ENCODE measurements around the gene MPG.

DNA sequence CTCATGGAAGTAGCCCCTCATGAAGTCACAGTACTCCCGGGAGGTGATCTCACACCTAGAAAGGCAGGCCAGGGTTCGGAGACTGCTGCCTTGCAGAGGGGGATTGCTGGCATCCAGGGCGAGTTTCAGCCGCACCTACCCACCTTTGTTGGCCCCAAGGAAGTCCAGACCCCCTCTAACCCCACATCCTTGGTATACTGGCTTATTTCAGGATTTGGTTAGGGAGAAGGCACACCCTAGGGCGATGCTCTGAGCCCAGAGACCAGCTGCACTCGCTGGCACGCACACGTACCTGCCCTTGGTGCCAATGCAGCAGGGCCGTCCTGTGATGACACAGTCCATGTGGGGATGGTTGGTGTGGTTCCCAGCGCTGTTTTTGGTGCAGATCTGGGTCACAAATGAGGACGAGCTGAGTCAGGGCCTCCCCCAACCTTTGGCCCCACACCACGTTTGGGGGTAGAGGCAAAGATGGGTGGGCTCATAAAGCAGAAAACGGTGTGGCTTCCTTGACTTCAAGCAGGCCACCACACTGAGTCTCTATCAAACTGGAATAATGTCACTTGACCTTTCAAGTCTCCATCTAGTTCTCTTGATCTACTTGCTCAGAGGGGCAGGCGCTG lies 18.5 kb upstream of the MPG start:
- TF ChIP-seq, protein P1, sequence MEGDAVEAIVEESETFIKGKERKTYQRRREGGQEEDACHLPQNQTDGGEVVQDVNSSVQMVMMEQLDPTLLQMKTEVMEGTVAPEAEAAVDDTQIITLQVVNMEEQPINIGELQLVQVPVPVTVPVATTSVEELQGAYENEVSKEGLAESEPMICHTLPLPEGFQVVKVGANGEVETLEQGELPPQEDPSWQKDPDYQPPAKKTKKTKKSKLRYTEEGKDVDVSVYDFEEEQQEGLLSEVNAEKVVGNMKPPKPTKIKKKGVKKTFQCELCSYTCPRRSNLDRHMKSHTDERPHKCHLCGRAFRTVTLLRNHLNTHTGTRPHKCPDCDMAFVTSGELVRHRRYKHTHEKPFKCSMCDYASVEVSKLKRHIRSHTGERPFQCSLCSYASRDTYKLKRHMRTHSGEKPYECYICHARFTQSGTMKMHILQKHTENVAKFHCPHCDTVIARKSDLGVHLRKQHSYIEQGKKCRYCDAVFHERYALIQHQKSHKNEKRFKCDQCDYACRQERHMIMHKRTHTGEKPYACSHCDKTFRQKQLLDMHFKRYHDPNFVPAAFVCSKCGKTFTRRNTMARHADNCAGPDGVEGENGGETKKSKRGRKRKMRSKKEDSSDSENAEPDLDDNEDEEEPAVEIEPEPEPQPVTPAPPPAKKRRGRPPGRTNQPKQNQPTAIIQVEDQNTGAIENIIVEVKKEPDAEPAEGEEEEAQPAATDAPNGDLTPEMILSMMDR (IDR thresholded peaks at IDR 0.05) = no peak
- TF ChIP-seq POLR2A (IDR thresholded peaks at IDR 0.05; ENCODE audit: low read length) (no peak), RFX5 (IDR thresholded peaks at IDR 0.05) (no peak), RCOR1 (IDR thresholded peaks at IDR 0.05; ENCODE audit: low read depth, low read length) (no peak), HMGXB4 (CRISPR knock-in tag; IDR thresholded peaks at IDR 0.05; ENCODE audit: borderline replicate concordance) (no peak), NPAS2 (CRISPR knock-in tag; IDR thresholded peaks at IDR 0.05; ENCODE audit: borderline replicate concordance) (no peak), ZC3H11A (IDR thresholded peaks at IDR 0.05) (no peak), BCL3 (IDR thresholded peaks at IDR 0.05) (no peak), NFE2L2 (conservative IDR thresholded peaks at IDR 0.05; ENCODE audit: low read length) (no peak), REST (IDR thresholded peaks at IDR 0.05) (no peak), CEBPB (IDR thresholded peaks at IDR 0.05) (no peak)
- TF ChIP-seq, protein P2, sequence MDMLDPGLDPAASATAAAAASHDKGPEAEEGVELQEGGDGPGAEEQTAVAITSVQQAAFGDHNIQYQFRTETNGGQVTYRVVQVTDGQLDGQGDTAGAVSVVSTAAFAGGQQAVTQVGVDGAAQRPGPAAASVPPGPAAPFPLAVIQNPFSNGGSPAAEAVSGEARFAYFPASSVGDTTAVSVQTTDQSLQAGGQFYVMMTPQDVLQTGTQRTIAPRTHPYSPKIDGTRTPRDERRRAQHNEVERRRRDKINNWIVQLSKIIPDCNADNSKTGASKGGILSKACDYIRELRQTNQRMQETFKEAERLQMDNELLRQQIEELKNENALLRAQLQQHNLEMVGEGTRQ (IDR thresholded peaks at IDR 0.05) = no peak
